ENCODE data around the gene GPR31.

- TF ChIP-seq CREB1 (IDR thresholded peaks at IDR 0.05; ENCODE audit: low read depth) (no peak), CEBPB (IDR thresholded peaks at IDR 0.05) (no peak), MAX (IDR thresholded peaks at IDR 0.05) (no peak), EP300 (IDR thresholded peaks at IDR 0.05; ENCODE audit: borderline replicate concordance) (no peak), EGR1 (IDR thresholded peaks at IDR 0.05) (no peak), YY1 (IDR thresholded peaks at IDR 0.05; ENCODE audit: low read depth) (no peak), ZBTB7A (IDR thresholded peaks at IDR 0.05; ENCODE audit: low read depth) (no peak), NFIC (IDR thresholded peaks at IDR 0.05) (no peak), REST (IDR thresholded peaks at IDR 0.05; ENCODE audit: low read depth) (no peak), RAD21 (IDR thresholded peaks at IDR 0.05; ENCODE audit: low read depth) (no peak)
These were observed 34.7 kb downstream of the GPR31 start, which contains the start of gene CCR6 for GRCh38 chr6:167122827-167123657.
